K562 (cell line): ENCODE results near the gene LAG3.

Experiments used
- ZFX ChIP-seq: sonication (generic); formaldehyde crosslinking; IDR thresholded peaks from 2 replicates; pipeline ENCODE4 v1.8.0; 2022; ENCODE audit warnings: mild to moderate bottlenecking, missing genetic modification reagents, moderate library complexity
- TF ChIP-seq, protein P1 (sequence below), 3 experiments: IDR thresholded peaks in 2 of 3; conservative IDR thresholded peaks in 1 of 3; 2 replicates each; pipeline ENCODE4 v1.5.1; 2011 to 2012; ENCODE audit warnings: low read length in 3 of 3, mild to moderate bottlenecking in 3 of 3, control low read depth in 2 of 3, improper control_type of control experiment in 1 of 3, inconsistent platforms in 1 of 3, low read depth in 1 of 3, mixed read lengths in 1 of 3, moderate library complexity in 1 of 3; ENCODE audit not compliant: insufficient read depth in 2 of 3

DNA sequence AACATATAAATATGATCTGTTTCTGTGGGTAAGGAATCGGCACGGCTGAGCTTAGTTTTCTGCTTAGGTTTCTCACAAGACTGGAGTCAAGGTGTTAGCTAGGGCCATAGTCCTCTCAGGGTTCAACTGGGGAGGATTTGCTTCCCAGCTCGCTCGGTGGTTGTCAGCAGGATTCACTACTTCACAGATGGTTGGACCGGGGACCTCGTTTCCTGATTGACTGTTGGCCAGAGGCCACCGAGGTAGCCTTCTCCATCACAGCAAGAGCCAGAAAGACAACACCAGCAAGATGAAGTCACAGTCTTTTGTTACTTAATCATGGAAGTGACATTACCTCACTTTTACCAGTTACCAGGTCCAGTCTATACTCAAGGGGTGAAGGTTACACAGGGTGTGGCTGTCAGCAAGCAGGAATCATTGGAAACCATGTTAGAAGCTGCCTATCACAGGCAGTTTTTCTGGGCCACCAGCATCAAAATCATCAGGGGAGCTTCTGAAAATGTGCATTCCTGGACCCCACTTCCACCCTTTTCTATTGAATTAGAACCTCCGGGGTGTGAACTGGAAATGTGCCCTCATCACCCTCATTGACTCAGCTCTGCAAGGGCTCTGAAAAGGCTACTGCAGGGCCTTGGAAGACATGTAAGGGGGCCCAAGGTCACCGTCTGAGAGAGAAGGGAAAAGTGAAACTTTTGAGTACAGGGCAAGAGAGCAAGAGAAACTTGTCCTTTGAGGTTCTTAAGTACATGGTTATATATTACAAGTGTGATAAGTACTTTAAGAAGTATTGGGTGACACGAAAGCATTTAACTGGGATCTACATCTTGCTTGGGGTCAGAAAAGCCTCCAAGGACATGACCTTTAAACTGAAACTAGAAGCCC lies 37.6 kb upstream of the LAG3 start:
- TF ChIP-seq, protein P1, sequence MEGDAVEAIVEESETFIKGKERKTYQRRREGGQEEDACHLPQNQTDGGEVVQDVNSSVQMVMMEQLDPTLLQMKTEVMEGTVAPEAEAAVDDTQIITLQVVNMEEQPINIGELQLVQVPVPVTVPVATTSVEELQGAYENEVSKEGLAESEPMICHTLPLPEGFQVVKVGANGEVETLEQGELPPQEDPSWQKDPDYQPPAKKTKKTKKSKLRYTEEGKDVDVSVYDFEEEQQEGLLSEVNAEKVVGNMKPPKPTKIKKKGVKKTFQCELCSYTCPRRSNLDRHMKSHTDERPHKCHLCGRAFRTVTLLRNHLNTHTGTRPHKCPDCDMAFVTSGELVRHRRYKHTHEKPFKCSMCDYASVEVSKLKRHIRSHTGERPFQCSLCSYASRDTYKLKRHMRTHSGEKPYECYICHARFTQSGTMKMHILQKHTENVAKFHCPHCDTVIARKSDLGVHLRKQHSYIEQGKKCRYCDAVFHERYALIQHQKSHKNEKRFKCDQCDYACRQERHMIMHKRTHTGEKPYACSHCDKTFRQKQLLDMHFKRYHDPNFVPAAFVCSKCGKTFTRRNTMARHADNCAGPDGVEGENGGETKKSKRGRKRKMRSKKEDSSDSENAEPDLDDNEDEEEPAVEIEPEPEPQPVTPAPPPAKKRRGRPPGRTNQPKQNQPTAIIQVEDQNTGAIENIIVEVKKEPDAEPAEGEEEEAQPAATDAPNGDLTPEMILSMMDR (IDR thresholded peaks at IDR 0.05 in 2 of 3, conservative IDR thresholded peaks at IDR 0.05 in 1 of 3; ENCODE audit: insufficient read depth in 2 of 3, low read depth in 1 of 3, low read length in 3 of 3), result no peak
- no peak for TF ChIP-seq ZFX (CRISPR knock-in tag)
